Heart left ventricle (tissue), 16 donors: ENCODE results near the gene SLC66A1. TPM values are rescaled to one million over a fixed set of nuclear protein-coding genes. Genes with fewer than 3 reads are reported as not detected.

Experiments used
- ATAC-seq, 4 donors: fragments of 200-7000 bp; cut with Tn5 transposase; one replicate each; pipeline ENCODE4 v1.9.1; 2020 to 2022; ENCODE audit warnings: moderate library complexity in 4 of 4, mild to moderate bottlenecking in 3 of 4, moderate number of reproducible peaks in 1 of 4
- DNase-seq, 5 donors: peaks; one replicate each; pipeline ENCODE4 v3.0.0-alpha.2; 2020
- H3K27ac ChIP-seq, 12 donors: fragments of 200-600 bp; sonication (generic) in 4 of 12; one replicate each; pipeline versions ENCODE4 v1.5.0 to v1.8.0; 2016 to 2022; ENCODE audit warnings: mild to moderate bottlenecking in 2 of 12
- H3K27me3 ChIP-seq, 9 donors: fragments of 200-600 bp; sonication (generic) in 2 of 9; one replicate each; pipeline versions ENCODE4 v1.5.1 to v1.8.0; 2016 to 2022; ENCODE audit warnings: mild to moderate bottlenecking in 3 of 9
- H3K36me3 ChIP-seq, 9 donors: fragments of 200-600 bp; sonication (generic) in 2 of 9; one replicate each; pipeline versions ENCODE4 v1.5.0 to v1.8.0; 2018 to 2022; ENCODE audit warnings: mild to moderate bottlenecking in 2 of 9
- H3K4me1 ChIP-seq, 12 donors: fragments of 200-600 bp; sonication (generic) in 4 of 12; one replicate each; pipeline versions ENCODE4 v1.5.0 to v1.8.0; 2016 to 2022; ENCODE audit warnings: mild to moderate bottlenecking in 3 of 12
- H3K4me3 ChIP-seq, 12 donors: fragments of 200-600 bp; sonication (generic) in 4 of 12; one replicate each; pipeline versions ENCODE4 v1.5.0 to v1.8.0; 2017 to 2022; ENCODE audit warnings: mild to moderate bottlenecking in 9 of 12, moderate library complexity in 4 of 12
- H3K9me3 ChIP-seq, 12 donors: fragments of 200-600 bp; sonication (generic) in 4 of 12; one replicate each; pipeline versions ENCODE4 v1.5.0 to v1.8.0; 2016 to 2022; ENCODE audit warnings: mild to moderate bottlenecking in 1 of 12
- CTCF ChIP-seq, 12 donors: fragments of 200-600 bp; sonication (generic) in 4 of 12; IDR thresholded peaks; one replicate each; pipeline versions ENCODE4 v1.5.0 to v1.8.0; 2018 to 2022; ENCODE audit warnings: antibody characterized with exemption in 12 of 12, mild to moderate bottlenecking in 5 of 12
- POLR2A ChIP-seq, 2 donors: fragments of 450-650 bp; IDR thresholded peaks; one replicate each; pipeline ENCODE4 v1.6.1; 2017; ENCODE audit warnings: antibody characterized with exemption in 2 of 2, mild to moderate bottlenecking in 2 of 2, moderate library complexity in 2 of 2
- WGBS, 4 donors: extraction: QIAGEN DNeasy Blood & Tissue Kit in 2 of 4; methylation state at CpG; one replicate each; pipeline versions ENCODE4 v1.1.5 to v1.1.7; 2013 to 2018; 5-methylcytosine and 5-hydroxymethylcytosine counted together
- intact Hi-C, 10 donors: fragments of 100-400 bp; cut with DNase I; formaldehyde crosslinking; loops; one replicate each; pipeline versions ENCODE4 v1.11.1 to v1.14.2; 2022
- polyA plus RNA-seq, 2 donors: library from polyadenylated mRNA; stranded (reverse); fragments of 200-250 nt; gene quantifications; one replicate each; pipeline ENCODE4 v1.2.3, GENCODE V29; 2013
- total RNA-seq, 9 donors: library from RNA; depleted of rRNA in 2 of 9; stranded (reverse); fragments of >200 nt in 2 of 9; fragmentation: NEBNext Ultra II Directional in 3 of 9; extraction: Animal tissue kit (Norgen Biotek cat#: 25700) in 3 of 9; gene quantifications; one replicate each; pipeline versions ENCODE4 v1.1.0 to v1.2.4, GENCODE V29; 2016 to 2023
- donor health status: ischemic (EF 13 %, LVEDD 7.1; RV severe dilation, severe dysfunction).
- donor health status: healthy with polysubstance abuse.
- donor health status: DM: no; HTN: yes; CAD: no.
- donor health status: DM: no; HTN: no; CAD: no.
- donor health status: ischemic (EF 25% LVEDD 6.9; RV normal size, moderate dysfunction).
- donor health status: ischemic (EF 25% LVEDD 5.7; RV mildly dilated, moderate dysfunction).
- donor health status: healthy.
- donor health status: DM: yes; HTN: yes; CAD: no.
- donor health status: ischemic (EF 35%, LVEDD 5.7; RV mildly dilated, moderate dysfunction).
- donor health status: nonischemic (EF 11% LVEDD 7.7; RV severe dilation, severe dysfunction).
- donor health status: DM: yes; HTN: yes; CAD: no.
- donor health status: PGD.
- donor health status: ischemic (EF 29% LVEDD 5.4; RV normal size, mild dysfunction).
- donor health status: nonischemic (EF 23%, LVEDD 6.1; RV moderate dilation, normal function).

SLC66A1 gene
- total and polyA plus RNA-seq, 11 donors = 6.4 to 19.4 (median 9.7) TPM

GRCh38 chr1:19363536-19364152 is 51.5 kb downstream of the SLC66A1 start:
- Histone ChIP-seq H3K27me3 (no peaks in the 10 kb centered on the region), H3K27ac (peak overlapping the region in 1 of 12 donors; percentile 15), H3K9me3 (no peaks in the 10 kb centered on the region), H3K36me3 (peaks cover 0 to 49% (median 5%) of the 10 kb centered on the region in 9 donors), H3K4me1 (peaks cover 0 to 43% (median 22%) of the 10 kb centered on the region in 12 donors), H3K4me3 (no peak overlapping the region)
- ATAC-seq (peak in 1 of 4 donors; percentile 32), DNase-seq (no peak)
- TF ChIP-seq CTCF (IDR thresholded peaks at IDR 0.05) = no peak
- TF ChIP-seq POLR2A (IDR thresholded peaks at IDR 0.05) = no peak
- intact Hi-C loops = no loop called here
- 63 to 72% (median 68%) methylated on average over 8 of the region's 8 CpGs for WGBS, 4 donors

GRCh38 chr1:19365721-19366120 is 53.6 kb downstream of the SLC66A1 start:
- H3K27ac ChIP-seq = peak overlapping the region in 3 of 12 donors; percentile 3 to 30 (median 10)
- no peaks in the 10 kb centered on the region for H3K9me3 ChIP-seq
- no peak overlapping the region for H3K4me3 ChIP-seq
- intact Hi-C loops = no loop called here
- DNase-seq (no peak), ATAC-seq (peak in 1 of 4 donors; percentile 32)
- no peaks in the 10 kb centered on the region for H3K27me3 ChIP-seq
- peaks cover 4 to 50% (median 26%) of the 10 kb centered on the region in 12 donors for H3K4me1 ChIP-seq
- TF ChIP-seq CTCF (IDR thresholded peaks at IDR 0.05) = no peak
- no peak for TF ChIP-seq POLR2A (IDR thresholded peaks at IDR 0.05)
- peaks cover 0 to 38% (median 0%) of the 10 kb centered on the region in 9 donors for H3K36me3 ChIP-seq
- WGBS, 4 donors = 77 to 93% (median 87%) methylated on average over 10 of the region's 10 CpGs

GRCh38 chr1:19366599-19367536 is 54.7 kb downstream of the SLC66A1 start:
- WGBS, 4 donors = 82 to 87% (median 86%) methylated on average over 18 of the region's 18 CpGs
- no peak for DNase-seq

More at GRCh38 chr1:19366599-19367536, 54.7 kb downstream of the SLC66A1 start:
- H3K9me3 ChIP-seq = no peaks in the 10 kb centered on the region
- peaks cover 4 to 59% (median 28%) of the 10 kb centered on the region in 12 donors for H3K4me1 ChIP-seq
- peaks cover 0 to 47% (median 0%) of the 10 kb centered on the region in 9 donors for H3K36me3 ChIP-seq
- H3K27me3 ChIP-seq = no peaks in the 10 kb centered on the region
- TF ChIP-seq CTCF (IDR thresholded peaks at IDR 0.05) (no peak), POLR2A (IDR thresholded peaks at IDR 0.05) (no peak)
- H3K4me3 ChIP-seq = no peak overlapping the region
- peak overlapping the region in 5 of 12 donors; percentile 10 to 43 (median 18) for H3K27ac ChIP-seq
- intact Hi-C loops = no loop called here
- ATAC-seq = no peak
